ENCODE measurements around the gene RNASE11.

GRCh38 chr14:20578784-20579502 lies 8.9 kb downstream of the RNASE11 start:
- TF ChIP-seq CTCF (conservative IDR thresholded peaks at IDR 0.05; ENCODE audit: low read length): no peak
- TF ChIP-seq EZH2phosphoT487 (IDR thresholded peaks at IDR 0.05; ENCODE audit: borderline replicate concordance, low read depth, low read length): no peak
